PFSK-1 (cell line): ENCODE data around the gene TMEM161B.

ENCODE experiments used
- FOXP2 ChIP-seq: optimal IDR thresholded peaks from 2 replicates; pipeline ENCODE3; 2011; ENCODE audit warnings: borderline replicate concordance, control low read depth, inconsistent platforms; ENCODE audit not compliant: insufficient read depth; ENCODE audit errors: extremely low read length, extremely low read depth
- POLR2AphosphoS5 ChIP-seq: IDR thresholded peaks from 2 replicates; pipeline ENCODE4 v1.6.1; 2012; ENCODE audit warnings: low read depth, mild to moderate bottlenecking, control low read depth, low read length, moderate library complexity
- SIN3A ChIP-seq: IDR thresholded peaks from 2 replicates; pipeline ENCODE4 v1.6.1; 2012; ENCODE audit warnings: mild to moderate bottlenecking, low read length, moderate library complexity, borderline replicate concordance; ENCODE audit not compliant: insufficient read depth
- TAF1 ChIP-seq: IDR thresholded peaks from 2 replicates; pipeline ENCODE4 v1.6.1; 2012; ENCODE audit warnings: low read length, control low read depth, borderline replicate concordance; ENCODE audit not compliant: insufficient read depth
- TF ChIP-seq, protein P1 (sequence below), 2 experiments: IDR thresholded peaks; 2 replicates each; pipeline versions ENCODE4 v1.6.1 to v1.8.0; 2011 to 2012; ENCODE audit warnings: low read depth in 2 of 2, low read length in 2 of 2, control low read depth in 1 of 2, inconsistent platforms in 1 of 2, mild to moderate bottlenecking in 1 of 2, moderate library complexity in 1 of 2; ENCODE audit not compliant: insufficient read depth in 1 of 2

Gene TMEM161B

GRCh38 chr5:88226881-88227450 is 41.7 kb downstream of the TMEM161B start:
- TF ChIP-seq POLR2AphosphoS5 (no peak), TAF1 (no peak), FOXP2 (no peak), SIN3A (no peak)
- TF ChIP-seq, protein P1, sequence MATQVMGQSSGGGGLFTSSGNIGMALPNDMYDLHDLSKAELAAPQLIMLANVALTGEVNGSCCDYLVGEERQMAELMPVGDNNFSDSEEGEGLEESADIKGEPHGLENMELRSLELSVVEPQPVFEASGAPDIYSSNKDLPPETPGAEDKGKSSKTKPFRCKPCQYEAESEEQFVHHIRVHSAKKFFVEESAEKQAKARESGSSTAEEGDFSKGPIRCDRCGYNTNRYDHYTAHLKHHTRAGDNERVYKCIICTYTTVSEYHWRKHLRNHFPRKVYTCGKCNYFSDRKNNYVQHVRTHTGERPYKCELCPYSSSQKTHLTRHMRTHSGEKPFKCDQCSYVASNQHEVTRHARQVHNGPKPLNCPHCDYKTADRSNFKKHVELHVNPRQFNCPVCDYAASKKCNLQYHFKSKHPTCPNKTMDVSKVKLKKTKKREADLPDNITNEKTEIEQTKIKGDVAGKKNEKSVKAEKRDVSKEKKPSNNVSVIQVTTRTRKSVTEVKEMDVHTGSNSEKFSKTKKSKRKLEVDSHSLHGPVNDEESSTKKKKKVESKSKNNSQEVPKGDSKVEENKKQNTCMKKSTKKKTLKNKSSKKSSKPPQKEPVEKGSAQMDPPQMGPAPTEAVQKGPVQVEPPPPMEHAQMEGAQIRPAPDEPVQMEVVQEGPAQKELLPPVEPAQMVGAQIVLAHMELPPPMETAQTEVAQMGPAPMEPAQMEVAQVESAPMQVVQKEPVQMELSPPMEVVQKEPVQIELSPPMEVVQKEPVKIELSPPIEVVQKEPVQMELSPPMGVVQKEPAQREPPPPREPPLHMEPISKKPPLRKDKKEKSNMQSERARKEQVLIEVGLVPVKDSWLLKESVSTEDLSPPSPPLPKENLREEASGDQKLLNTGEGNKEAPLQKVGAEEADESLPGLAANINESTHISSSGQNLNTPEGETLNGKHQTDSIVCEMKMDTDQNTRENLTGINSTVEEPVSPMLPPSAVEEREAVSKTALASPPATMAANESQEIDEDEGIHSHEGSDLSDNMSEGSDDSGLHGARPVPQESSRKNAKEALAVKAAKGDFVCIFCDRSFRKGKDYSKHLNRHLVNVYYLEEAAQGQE (IDR thresholded peaks at IDR 0.05; ENCODE audit: insufficient read depth in 1 of 2, low read depth in 2 of 2, low read length in 2 of 2) = no peak

DNA sequence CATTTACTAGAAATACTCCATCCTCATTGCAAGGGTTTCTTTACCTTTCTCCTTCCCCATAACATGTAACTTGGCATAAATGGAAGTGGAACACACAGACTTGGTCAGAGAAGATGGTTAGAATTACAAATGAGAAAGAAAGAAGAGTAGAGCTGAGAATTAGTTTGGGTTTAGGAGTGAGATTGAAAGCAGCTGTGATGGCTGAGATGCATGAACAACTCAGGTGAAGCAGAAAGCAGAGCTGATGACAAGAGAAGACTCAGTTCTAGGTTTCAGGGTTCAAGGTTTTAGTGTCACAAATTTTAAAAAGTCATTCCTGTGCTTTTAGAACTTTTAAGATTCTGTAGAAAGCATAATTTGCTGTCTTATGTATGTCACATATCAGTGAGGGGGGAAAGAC is 54.0 kb downstream of the TMEM161B start:
- TF ChIP-seq SIN3A (no peak), TAF1 (no peak), POLR2AphosphoS5 (no peak), FOXP2 (no peak)
- TF ChIP-seq, protein P1 (IDR thresholded peaks at IDR 0.05; ENCODE audit: insufficient read depth in 1 of 2, low read depth in 2 of 2, low read length in 2 of 2) = no peak

GRCh38 chr5:88207575-88207974 is 61.1 kb downstream of the TMEM161B start:
- TF ChIP-seq, protein P1 (IDR thresholded peaks at IDR 0.05; ENCODE audit: insufficient read depth in 1 of 2, low read depth in 2 of 2, low read length in 2 of 2) = no peak
- no peak for TF ChIP-seq SIN3A
- no peak for TF ChIP-seq POLR2AphosphoS5
- no peak for TF ChIP-seq TAF1
- no peak for TF ChIP-seq FOXP2

DNA sequence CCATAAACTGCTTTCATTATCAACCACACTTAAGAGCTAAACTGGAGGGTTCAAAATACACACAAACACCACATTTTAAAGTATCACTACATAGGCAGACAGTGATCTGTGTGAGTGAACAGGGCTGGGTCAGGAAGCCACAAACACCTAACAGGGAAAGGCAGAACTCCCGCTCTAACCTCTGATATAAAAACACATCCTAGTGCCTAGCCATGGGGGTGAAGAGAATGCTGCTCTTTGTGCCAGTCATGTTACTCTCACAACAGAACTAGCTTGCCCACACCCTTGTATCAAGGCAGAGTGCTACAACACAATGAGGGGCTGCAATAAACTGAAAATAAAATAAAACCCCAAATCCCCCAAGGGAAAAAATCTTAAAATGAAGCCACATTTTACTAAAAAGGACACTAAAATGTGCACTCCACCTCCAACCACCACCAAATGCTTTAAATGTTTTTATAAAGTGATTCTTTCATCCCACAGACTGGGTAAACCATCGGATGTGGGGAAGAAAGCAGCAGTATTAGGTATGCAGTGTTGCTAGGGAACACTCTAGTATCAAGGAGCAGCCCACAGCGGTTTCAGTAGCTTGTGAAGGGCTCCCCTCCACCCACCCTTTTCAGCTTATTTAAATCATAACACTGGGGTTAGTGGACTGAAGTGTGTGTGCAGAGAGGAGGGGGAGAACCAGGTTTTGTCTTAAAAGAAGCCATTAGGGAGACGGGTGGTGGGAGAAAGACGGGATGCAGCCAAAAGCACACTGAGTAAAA is 64.5 kb downstream of the TMEM161B start:
- no peak for TF ChIP-seq FOXP2
- TF ChIP-seq POLR2AphosphoS5 = no peak
- TF ChIP-seq SIN3A = no peak
- TF ChIP-seq TAF1 = no peak
- TF ChIP-seq, protein P1 (IDR thresholded peaks at IDR 0.05; ENCODE audit: insufficient read depth in 1 of 2, low read depth in 2 of 2, low read length in 2 of 2) = no peak
